Ovary (tissue), 3 donors: ENCODE measurements around the gene POLH.

Source experiments
- EP300 ChIP-seq: sonication (generic); formaldehyde crosslinking; IDR thresholded peaks from one replicate; pipeline ENCODE4 v1.6.1; 2017; ENCODE audit warnings: antibody characterized with exemption
- TF ChIP-seq, protein P1 (sequence below), 3 donors: fragments of 450-650 bp in 2 of 3; fragments of 200-600 bp in 1 of 3; IDR thresholded peaks; one replicate each; pipeline versions ENCODE4 v1.5.1 to v1.8.0; 2016 to 2022; ENCODE audit warnings: antibody characterized with exemption in 3 of 3, mild to moderate bottlenecking in 1 of 3
- donor health status: DM: no; HTN: no; CAD: no.

DNA sequence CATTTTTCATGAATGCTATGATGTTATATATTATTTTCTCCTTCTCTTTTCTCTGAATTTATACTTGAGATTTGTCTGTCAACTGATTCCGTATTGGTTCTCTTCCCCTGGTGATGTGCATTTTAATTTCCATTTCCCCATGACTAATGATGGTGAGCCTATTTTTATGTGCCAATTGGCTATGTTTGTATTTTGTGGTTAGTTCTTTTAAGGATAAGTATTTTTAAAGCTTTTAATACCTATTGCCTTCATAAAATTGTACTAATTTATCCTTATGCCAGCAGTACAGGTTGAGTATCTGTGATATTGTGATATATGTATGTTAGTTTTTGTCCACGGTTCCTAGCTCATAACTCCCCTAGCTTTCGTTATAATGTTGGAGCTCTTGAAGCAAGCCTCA lies 2.8 kb downstream of the POLH start:
- TF ChIP-seq, protein P1, sequence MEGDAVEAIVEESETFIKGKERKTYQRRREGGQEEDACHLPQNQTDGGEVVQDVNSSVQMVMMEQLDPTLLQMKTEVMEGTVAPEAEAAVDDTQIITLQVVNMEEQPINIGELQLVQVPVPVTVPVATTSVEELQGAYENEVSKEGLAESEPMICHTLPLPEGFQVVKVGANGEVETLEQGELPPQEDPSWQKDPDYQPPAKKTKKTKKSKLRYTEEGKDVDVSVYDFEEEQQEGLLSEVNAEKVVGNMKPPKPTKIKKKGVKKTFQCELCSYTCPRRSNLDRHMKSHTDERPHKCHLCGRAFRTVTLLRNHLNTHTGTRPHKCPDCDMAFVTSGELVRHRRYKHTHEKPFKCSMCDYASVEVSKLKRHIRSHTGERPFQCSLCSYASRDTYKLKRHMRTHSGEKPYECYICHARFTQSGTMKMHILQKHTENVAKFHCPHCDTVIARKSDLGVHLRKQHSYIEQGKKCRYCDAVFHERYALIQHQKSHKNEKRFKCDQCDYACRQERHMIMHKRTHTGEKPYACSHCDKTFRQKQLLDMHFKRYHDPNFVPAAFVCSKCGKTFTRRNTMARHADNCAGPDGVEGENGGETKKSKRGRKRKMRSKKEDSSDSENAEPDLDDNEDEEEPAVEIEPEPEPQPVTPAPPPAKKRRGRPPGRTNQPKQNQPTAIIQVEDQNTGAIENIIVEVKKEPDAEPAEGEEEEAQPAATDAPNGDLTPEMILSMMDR (IDR thresholded peaks at IDR 0.05), result no peak
- no peak for TF ChIP-seq EP300
